Thyroid gland (tissue), 4 donors: ENCODE data around the gene OBSCN.

Experiments
- POLR2A ChIP-seq, 2 donors: fragments of 450-650 bp; IDR thresholded peaks; one replicate each; pipeline ENCODE4 v1.6.1; 2017; ENCODE audit warnings: antibody characterized with exemption in 2 of 2, mild to moderate bottlenecking in 2 of 2, moderate library complexity in 1 of 2
- TF ChIP-seq, protein P1 (sequence below), 6 experiments: fragments of 200-600 bp in 3 of 6; fragments of 450-650 bp in 3 of 6; sonication (generic) in 3 of 6; IDR thresholded peaks; one replicate each; pipeline ENCODE4 v1.5.1; 2016 to 2019; ENCODE audit warnings: antibody characterized with exemption in 6 of 6, mild to moderate bottlenecking in 2 of 6, inconsistent platforms in 1 of 6, moderate library complexity in 1 of 6

DNA sequence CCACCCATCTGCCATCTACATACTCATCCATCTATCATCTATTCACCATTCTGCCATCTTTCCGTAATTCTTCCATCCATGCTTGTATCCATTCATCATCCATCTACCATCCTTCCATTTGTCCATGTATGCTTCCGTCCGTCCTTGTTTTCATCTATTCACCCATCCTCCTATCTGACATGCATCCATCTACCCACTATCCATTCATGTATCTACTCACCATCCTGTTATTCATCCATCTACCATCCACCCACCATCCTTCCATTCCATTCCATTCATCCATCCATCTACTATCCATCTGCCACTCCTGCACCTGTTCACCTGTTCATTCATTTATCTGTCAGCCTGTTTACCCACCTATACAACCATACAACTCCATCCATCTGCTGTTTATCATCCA lies 112.5 kb downstream of the OBSCN start:
- no peak for TF ChIP-seq POLR2A (IDR thresholded peaks at IDR 0.05)
- TF ChIP-seq, protein P1, sequence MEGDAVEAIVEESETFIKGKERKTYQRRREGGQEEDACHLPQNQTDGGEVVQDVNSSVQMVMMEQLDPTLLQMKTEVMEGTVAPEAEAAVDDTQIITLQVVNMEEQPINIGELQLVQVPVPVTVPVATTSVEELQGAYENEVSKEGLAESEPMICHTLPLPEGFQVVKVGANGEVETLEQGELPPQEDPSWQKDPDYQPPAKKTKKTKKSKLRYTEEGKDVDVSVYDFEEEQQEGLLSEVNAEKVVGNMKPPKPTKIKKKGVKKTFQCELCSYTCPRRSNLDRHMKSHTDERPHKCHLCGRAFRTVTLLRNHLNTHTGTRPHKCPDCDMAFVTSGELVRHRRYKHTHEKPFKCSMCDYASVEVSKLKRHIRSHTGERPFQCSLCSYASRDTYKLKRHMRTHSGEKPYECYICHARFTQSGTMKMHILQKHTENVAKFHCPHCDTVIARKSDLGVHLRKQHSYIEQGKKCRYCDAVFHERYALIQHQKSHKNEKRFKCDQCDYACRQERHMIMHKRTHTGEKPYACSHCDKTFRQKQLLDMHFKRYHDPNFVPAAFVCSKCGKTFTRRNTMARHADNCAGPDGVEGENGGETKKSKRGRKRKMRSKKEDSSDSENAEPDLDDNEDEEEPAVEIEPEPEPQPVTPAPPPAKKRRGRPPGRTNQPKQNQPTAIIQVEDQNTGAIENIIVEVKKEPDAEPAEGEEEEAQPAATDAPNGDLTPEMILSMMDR (IDR thresholded peaks at IDR 0.05), result no peak
